Hepatocyte (in vitro differentiated cells): ENCODE data around the gene CALY. TPM values are rescaled to one million over a fixed set of nuclear protein-coding genes. Genes with fewer than 3 reads are reported as not detected.
A peak's percentile ranks its signal among the peaks of the same experiment; 100 is the strongest.

Source experiments
- DNase-seq: peaks from one replicate; pipeline ENCODE4 v3.0.0-alpha.2; 2016; ENCODE audit warnings: low spot score
- H2AFZ ChIP-seq: fragments of 200-600 bp; sonication (generic); 2 replicates; pipeline ENCODE4 v1.6.0; 2016; ENCODE audit warnings: antibody characterized with exemption, mild to moderate bottlenecking
- H3K27ac ChIP-seq: fragments of 200-600 bp; sonication (generic); 2 replicates; pipeline ENCODE4 v1.5.1; 2016; ENCODE audit warnings: mild to moderate bottlenecking
- H3K27me3 ChIP-seq: fragments of 200-600 bp; sonication (generic); 2 replicates; pipeline ENCODE4 v1.6.1; 2016
- H3K36me3 ChIP-seq: fragments of 200-600 bp; sonication (generic); replicated peaks from 2 replicates; pipeline ENCODE4 v1.5.1; 2016; ENCODE audit warnings: low read depth; ENCODE audit not compliant: insufficient read depth
- H3K4me1 ChIP-seq: fragments of 200-600 bp; sonication (generic); 2 replicates; pipeline ENCODE4 v1.5.1; 2016; ENCODE audit warnings: mild to moderate bottlenecking, moderate library complexity; ENCODE audit not compliant: insufficient read depth
- H3K4me2 ChIP-seq: fragments of 200-600 bp; sonication (generic); 2 replicates; pipeline ENCODE4 v1.6.0; 2016
- H3K4me3 ChIP-seq: fragments of 200-600 bp; sonication (generic); 2 replicates; pipeline ENCODE4 v1.5.1; 2016; ENCODE audit warnings: mild to moderate bottlenecking
- H3K79me2 ChIP-seq: fragments of 200-600 bp; sonication (generic); 2 replicates; pipeline ENCODE4 v1.6.0; 2017; ENCODE audit warnings: mild to moderate bottlenecking
- H3K9me2 ChIP-seq: fragments of 200-600 bp; sonication (generic); replicated peaks from 2 replicates; pipeline ENCODE4 v1.6.0; 2017; ENCODE audit warnings: mild to moderate bottlenecking; ENCODE audit not compliant: insufficient read depth
- H3K9me3 ChIP-seq: fragments of 200-600 bp; sonication (generic); 2 replicates; pipeline ENCODE4 v1.5.1; 2016; ENCODE audit warnings: low read depth, mild to moderate bottlenecking
- H4K20me1 ChIP-seq: fragments of 200-600 bp; sonication (generic); 2 replicates; pipeline ENCODE4 v1.6.0; 2016; ENCODE audit warnings: mild to moderate bottlenecking; ENCODE audit not compliant: insufficient read depth, poor library complexity, severe bottlenecking
- EZH2 ChIP-seq: fragments of 200-600 bp; sonication (generic); IDR thresholded peaks from 2 replicates; pipeline ENCODE4 v1.6.1; 2016; ENCODE audit warnings: antibody characterized with exemption, mild to moderate bottlenecking, borderline replicate concordance
- EZH2phosphoT487 ChIP-seq: fragments of 200-600 bp; sonication (generic); IDR thresholded peaks from one replicate; pipeline ENCODE4 v1.6.1; 2018; ENCODE audit warnings: antibody characterized with exemption, mild to moderate bottlenecking, low read depth, moderate library complexity; ENCODE audit not compliant: unreplicated experiment, severe bottlenecking
- WGBS: methylation state at CpG from one replicate; pipeline ENCODE4 v1.1.6; 2016; ENCODE audit warnings: low lambda C conversion rate; ENCODE audit errors: missing lambda C conversion rate; 5-methylcytosine and 5-hydroxymethylcytosine counted together
- polyA plus RNA-seq: library from polyadenylated mRNA; unstranded; fragments of >200 nt; fragmentation: Nextera tagmentation; extraction: Ambion mirVana; gene quantifications from 2 replicates; pipeline ENCODE4 v1.2.1, GENCODE V29; 2016
- total RNA-seq: library from RNA; depleted of rRNA; stranded (reverse); fragments of >200 nt; gene quantifications from 2 replicates; pipeline ENCODE4 v1.2.3, GENCODE V29; 2014
- TF ChIP-seq, protein P1 (sequence below): fragments of 200-600 bp; sonication (generic); IDR thresholded peaks from 2 replicates; pipeline ENCODE4 v1.5.1; 2016; ENCODE audit warnings: antibody characterized with exemption, mild to moderate bottlenecking; ENCODE audit not compliant: poor library complexity

CALY gene
- total and polyA plus RNA-seq, 2 experiments from 2014 or later, result 2.3 to 3.7 TPM

DNA sequence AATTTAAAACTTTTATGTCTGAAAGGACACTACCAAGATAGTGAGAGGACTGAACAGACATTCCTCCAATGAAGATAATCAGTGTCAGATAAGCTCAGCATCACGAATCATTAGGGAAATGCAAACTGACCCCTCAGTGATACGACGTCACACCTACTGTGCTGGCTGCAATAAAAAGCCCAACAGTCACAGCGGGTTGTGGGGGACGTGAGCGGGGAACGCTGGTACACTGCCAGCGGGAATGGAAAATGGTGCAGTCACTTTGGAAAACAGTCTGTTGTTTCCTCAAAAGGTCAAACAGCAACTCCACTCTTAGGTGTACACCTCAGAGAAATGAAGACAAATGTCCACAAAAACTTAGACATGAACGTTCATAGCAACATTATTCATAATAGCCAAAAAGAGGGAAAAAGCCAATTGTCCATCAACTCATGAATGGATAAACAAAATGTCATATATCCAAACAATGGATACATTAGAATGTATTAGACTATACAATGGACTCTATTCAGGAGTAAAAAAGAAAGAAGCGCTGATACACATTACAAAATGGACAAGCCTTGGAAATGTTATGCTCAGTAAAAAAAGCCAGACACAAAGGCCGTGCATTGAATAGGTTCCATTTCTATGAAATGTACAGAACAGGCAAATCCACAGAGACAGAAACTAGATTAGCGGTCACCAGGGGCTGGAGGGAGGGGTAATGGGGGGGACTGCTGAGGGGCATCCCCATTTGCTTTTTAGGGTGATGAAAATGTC lies 38.8 kb upstream of the CALY start:
- Histone ChIP-seq H3K4me1 (peaks cover 13% of the 10 kb centered on the region), H4K20me1 (no peaks in the 10 kb centered on the region), H3K27ac (peak overlapping the region; percentile 12), H2AFZ (no peak overlapping the region), H3K36me3 (no peaks in the 10 kb centered on the region), H3K9me2 (no peaks in the 10 kb centered on the region), H3K27me3 (no peaks in the 10 kb centered on the region), H3K79me2 (peaks cover 19% of the 10 kb centered on the region), H3K4me2 (no peak overlapping the region), H3K9me3 (no peaks in the 10 kb centered on the region), H3K4me3 (no peak overlapping the region)
- DNase-seq, result no peak
- 70% methylated on average over 12 of the region's 12 CpGs for WGBS
- TF ChIP-seq EZH2phosphoT487, result no peak

DNA sequence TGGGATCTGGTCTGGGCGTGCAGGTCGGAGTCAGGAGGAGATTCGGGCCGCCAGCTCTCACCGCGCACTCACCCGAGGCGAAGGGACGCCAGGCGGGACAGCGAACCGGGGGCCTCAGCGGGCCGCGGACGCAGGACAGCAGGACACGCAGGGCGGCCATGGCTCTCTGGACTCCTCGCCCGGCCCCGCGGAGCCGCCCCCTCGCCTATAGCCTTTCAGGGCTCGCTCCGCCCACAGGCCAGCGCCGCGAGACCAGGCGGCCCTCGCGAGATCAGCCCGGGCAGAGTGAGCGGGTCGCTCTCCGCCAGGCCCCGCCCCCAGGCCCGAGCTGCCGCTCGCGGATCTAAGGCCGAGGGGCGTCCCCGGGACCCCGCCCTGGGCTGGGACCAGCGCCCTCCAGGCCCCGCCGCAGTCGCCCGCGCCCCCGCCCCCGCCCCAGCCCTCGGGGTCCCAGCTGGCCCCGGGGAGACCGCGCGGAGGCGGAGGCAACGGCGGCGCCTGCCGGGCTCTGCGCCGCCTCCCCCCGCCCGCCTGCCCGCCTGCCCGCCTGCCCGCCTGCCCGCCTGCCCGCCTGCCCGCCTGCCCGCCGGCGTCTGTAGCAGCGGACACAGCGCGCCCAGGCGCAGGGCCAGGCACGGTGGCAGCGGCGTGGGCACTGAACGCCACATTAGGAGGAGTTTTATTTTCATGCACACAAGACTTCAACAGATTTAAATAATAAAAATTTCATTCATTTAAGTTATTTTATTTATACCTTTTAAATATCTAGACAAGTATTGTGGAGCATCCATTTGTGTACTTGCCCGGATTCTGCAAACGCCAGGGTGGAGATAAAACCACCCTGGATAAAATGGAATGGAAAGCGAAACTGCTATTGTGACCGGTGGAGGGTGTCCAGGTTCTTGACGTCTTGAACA lies 36.7 kb upstream of the CALY start, which contains the start of gene ECHS1:
ECHS1 (minus strand) TSS at position 181 of the 917 bp plus-strand sequence; CDS start at position 160, 21 bp downstream.
- Histone ChIP-seq H3K4me2 (peak within 1 kb of the TSS; percentile 90), H4K20me1 (no peaks in the 10 kb centered on the region), H3K4me1 (peaks cover 7% of the 10 kb centered on the region), H3K36me3 (no peaks in the 10 kb centered on the region), H3K4me3 (peak within 1 kb of the TSS; percentile 88), H3K27me3 (no peaks in the 10 kb centered on the region), H3K9me3 (no peaks in the 10 kb centered on the region), H3K9me2 (no peaks in the 10 kb centered on the region), H3K79me2 (peaks cover 9% of the 10 kb centered on the region), H2AFZ (peak within 1 kb of the TSS; percentile 27), H3K27ac (peak within 1 kb of the TSS; percentile 50)
- peak; percentile 98 for DNase-seq
- TF ChIP-seq, protein P1, sequence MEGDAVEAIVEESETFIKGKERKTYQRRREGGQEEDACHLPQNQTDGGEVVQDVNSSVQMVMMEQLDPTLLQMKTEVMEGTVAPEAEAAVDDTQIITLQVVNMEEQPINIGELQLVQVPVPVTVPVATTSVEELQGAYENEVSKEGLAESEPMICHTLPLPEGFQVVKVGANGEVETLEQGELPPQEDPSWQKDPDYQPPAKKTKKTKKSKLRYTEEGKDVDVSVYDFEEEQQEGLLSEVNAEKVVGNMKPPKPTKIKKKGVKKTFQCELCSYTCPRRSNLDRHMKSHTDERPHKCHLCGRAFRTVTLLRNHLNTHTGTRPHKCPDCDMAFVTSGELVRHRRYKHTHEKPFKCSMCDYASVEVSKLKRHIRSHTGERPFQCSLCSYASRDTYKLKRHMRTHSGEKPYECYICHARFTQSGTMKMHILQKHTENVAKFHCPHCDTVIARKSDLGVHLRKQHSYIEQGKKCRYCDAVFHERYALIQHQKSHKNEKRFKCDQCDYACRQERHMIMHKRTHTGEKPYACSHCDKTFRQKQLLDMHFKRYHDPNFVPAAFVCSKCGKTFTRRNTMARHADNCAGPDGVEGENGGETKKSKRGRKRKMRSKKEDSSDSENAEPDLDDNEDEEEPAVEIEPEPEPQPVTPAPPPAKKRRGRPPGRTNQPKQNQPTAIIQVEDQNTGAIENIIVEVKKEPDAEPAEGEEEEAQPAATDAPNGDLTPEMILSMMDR, result no peak
- WGBS, result 8% methylated on average over 39 of the region's 89 CpGs

DNA sequence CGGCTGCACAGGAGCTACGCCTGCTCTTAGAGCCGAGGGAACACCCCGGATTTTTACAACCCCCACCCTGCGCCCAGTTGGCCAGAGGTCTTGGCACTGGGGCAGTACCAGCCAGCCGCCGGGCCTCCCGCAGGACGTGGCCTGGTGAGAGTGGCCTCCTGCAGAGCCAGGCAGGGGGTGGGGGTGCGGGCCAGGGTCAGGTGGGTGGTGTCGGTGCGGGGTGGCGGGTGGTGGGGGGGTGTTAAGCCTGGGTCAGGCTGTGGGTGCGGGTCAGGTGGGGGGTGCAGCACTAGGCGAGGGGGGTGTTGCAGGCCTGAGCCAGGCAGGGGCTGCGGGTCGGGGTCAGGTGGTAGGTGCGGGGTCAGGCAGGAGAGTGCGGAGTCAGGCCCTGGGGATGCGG lies 35.8 kb upstream of the CALY start:
- Histone ChIP-seq H3K4me3 (no peak overlapping the region), H3K27me3 (no peaks in the 10 kb centered on the region), H2AFZ (no peak overlapping the region), H3K4me1 (no peaks in the 10 kb centered on the region), H3K36me3 (no peaks in the 10 kb centered on the region), H3K4me2 (peak overlapping the region; percentile 90), H3K9me3 (no peaks in the 10 kb centered on the region), H4K20me1 (no peaks in the 10 kb centered on the region), H3K9me2 (no peaks in the 10 kb centered on the region), H3K27ac (no peak overlapping the region), H3K79me2 (peaks cover 9% of the 10 kb centered on the region)
- DNase-seq, result no peak
- TF ChIP-seq, protein P1, result no peak
- TF ChIP-seq EZH2 (no peak), EZH2phosphoT487 (no peak)
- WGBS, result 89% methylated on average over 8 of the region's 20 CpGs
